PC-3 (cell line): ENCODE measurements around the gene SLC25A25.

Experiments
- CTCF ChIP-seq: fragments of 300-600 bp; sonication (generic); conservative IDR thresholded peaks from 2 replicates; pipeline ENCODE4 v1.5.1; 2017; ENCODE audit warnings: antibody characterized with exemption, low read depth, mild to moderate bottlenecking, low read length
- EZH2 ChIP-seq: fragments of 300-600 bp; sonication (generic); IDR thresholded peaks from one replicate; pipeline ENCODE4 v1.6.1; 2017; ENCODE audit warnings: antibody characterized with exemption, mild to moderate bottlenecking, low read length; ENCODE audit not compliant: unreplicated experiment

GRCh38 chr9:128101231-128101661, 33.2 kb downstream of the SLC25A25 start:
- no peak for TF ChIP-seq CTCF
- TF ChIP-seq EZH2, result no peak
